Measurements from ENCODE around the gene MLPH. TPM values are rescaled to one million over a fixed set of nuclear protein-coding genes. Genes with fewer than 3 reads are reported as not detected.

Gene MLPH
- total and polyA plus RNA-seq, 7 experiments from 2014 or later: not detected

- no peaks in the 10 kb centered on the region for H3K4me1 Mint-ChIP-seq
- Histone ChIP-seq H3K9me3 (ENCODE audit: control insufficient read depth in 2 of 3, low read length in 3 of 3) (no peaks in the 10 kb centered on the region), H3K4me1 (ENCODE audit: control insufficient read depth in 2 of 2, insufficient read depth in 2 of 2, low read length in 2 of 2) (no peaks in the 10 kb centered on the region), H3K4me3 (ENCODE audit: low read length) (no peak overlapping the region), H3K36me3 (ENCODE audit: control insufficient read depth in 2 of 3, insufficient read depth in 3 of 3, low read length in 3 of 3) (no peaks in the 10 kb centered on the region), H3K27me3 (ENCODE audit: control insufficient read depth in 2 of 2, insufficient read depth in 2 of 2, low read length in 2 of 2) (no peaks in the 10 kb centered on the region), H3K27ac (ENCODE audit: low read depth, low read length) (no peak overlapping the region)
- no peak for DNase-seq
- CTCF ChIA-PET: no interaction called here
- H3K9me3 Mint-ChIP-seq: no peaks in the 10 kb centered on the region
- peaks cover 0 to 11% (median 0%) of the 10 kb centered on the region in 5 donors for H3K27me3 Mint-ChIP-seq
- no peaks in the 10 kb centered on the region for H3K36me3 Mint-ChIP-seq
- no peak for ATAC-seq
- intact Hi-C loops (cut with micrococcal nuclease): no loop called here
- H3K27ac Mint-ChIP-seq: no peak overlapping the region
- POLR2A ChIA-PET: no interaction called here
- no peak overlapping the region for H3K4me3 Mint-ChIP-seq
These were observed 48.5 kb downstream of the MLPH start for GRCh38 chr2:237535385-237536082.

DNA sequence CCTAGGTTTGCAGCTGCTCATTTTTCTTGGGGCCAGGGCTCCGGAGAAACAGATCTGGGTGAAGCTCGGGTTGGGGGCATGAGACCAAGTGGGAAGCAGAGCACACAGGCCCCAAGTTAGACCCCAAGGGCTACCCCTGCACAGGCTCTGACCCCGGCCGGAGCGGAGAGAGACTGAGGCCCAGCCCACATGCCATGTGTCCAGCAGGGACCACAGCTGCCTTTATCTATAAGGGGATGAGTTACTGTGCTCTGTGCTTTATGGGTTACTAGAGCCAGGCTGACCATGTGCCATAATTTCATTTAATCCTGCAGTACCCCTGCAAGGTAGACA is 49.0 kb downstream of the MLPH start:
- Mint-ChIP-seq H3K4me3 (no peak overlapping the region), H3K4me1 (no peaks in the 10 kb centered on the region), H3K27me3 (peaks cover 0 to 11% (median 0%) of the 10 kb centered on the region in 5 donors), H3K9me3 (no peaks in the 10 kb centered on the region), H3K27ac (no peak overlapping the region), H3K36me3 (no peaks in the 10 kb centered on the region)
- no peaks in the 10 kb centered on the region for H3K36me3 ChIP-seq (ENCODE audit: control insufficient read depth in 2 of 3, insufficient read depth in 3 of 3, low read length in 3 of 3)
- no peaks in the 10 kb centered on the region for H3K9me3 ChIP-seq (ENCODE audit: control insufficient read depth in 2 of 3, low read length in 3 of 3)
- H3K27ac ChIP-seq (ENCODE audit: low read depth, low read length): no peak overlapping the region
- ATAC-seq: no peak
- intact Hi-C loops (cut with micrococcal nuclease): no loop called here
- H3K4me3 ChIP-seq (ENCODE audit: low read length): no peak overlapping the region
- no peaks in the 10 kb centered on the region for H3K27me3 ChIP-seq (ENCODE audit: control insufficient read depth in 2 of 2, insufficient read depth in 2 of 2, low read length in 2 of 2)
- no peaks in the 10 kb centered on the region for H3K4me1 ChIP-seq (ENCODE audit: control insufficient read depth in 2 of 2, insufficient read depth in 2 of 2, low read length in 2 of 2)
- CTCF ChIA-PET: no interaction called here
- DNase-seq: no peak
- POLR2A ChIA-PET: no interaction called here

GRCh38 chr2:237536617-237537016 is 49.6 kb downstream of the MLPH start:
- ChIA-PET CTCF (no interaction called here), POLR2A (no interaction called here)
- no peaks in the 10 kb centered on the region for H3K4me1 ChIP-seq (ENCODE audit: control insufficient read depth in 2 of 2, insufficient read depth in 2 of 2, low read length in 2 of 2)
- H3K27me3 Mint-ChIP-seq: peaks cover 0 to 11% (median 0%) of the 10 kb centered on the region in 5 donors
- H3K36me3 ChIP-seq (ENCODE audit: control insufficient read depth in 2 of 3, insufficient read depth in 3 of 3, low read length in 3 of 3): no peaks in the 10 kb centered on the region
- no peak overlapping the region for H3K27ac Mint-ChIP-seq
- intact Hi-C loops (cut with micrococcal nuclease): no loop called here
- no peak overlapping the region for H3K4me3 ChIP-seq (ENCODE audit: low read length)
- H3K9me3 ChIP-seq (ENCODE audit: control insufficient read depth in 2 of 3, low read length in 3 of 3): no peaks in the 10 kb centered on the region
- H3K4me3 Mint-ChIP-seq: no peak overlapping the region
- DNase-seq (no peak), ATAC-seq (no peak)
- H3K9me3 Mint-ChIP-seq: no peaks in the 10 kb centered on the region
- H3K36me3 Mint-ChIP-seq: no peaks in the 10 kb centered on the region
- no peak overlapping the region for H3K27ac ChIP-seq (ENCODE audit: low read depth, low read length)
- no peaks in the 10 kb centered on the region for H3K4me1 Mint-ChIP-seq
- no peaks in the 10 kb centered on the region for H3K27me3 ChIP-seq (ENCODE audit: control insufficient read depth in 2 of 2, insufficient read depth in 2 of 2, low read length in 2 of 2)

DNA sequence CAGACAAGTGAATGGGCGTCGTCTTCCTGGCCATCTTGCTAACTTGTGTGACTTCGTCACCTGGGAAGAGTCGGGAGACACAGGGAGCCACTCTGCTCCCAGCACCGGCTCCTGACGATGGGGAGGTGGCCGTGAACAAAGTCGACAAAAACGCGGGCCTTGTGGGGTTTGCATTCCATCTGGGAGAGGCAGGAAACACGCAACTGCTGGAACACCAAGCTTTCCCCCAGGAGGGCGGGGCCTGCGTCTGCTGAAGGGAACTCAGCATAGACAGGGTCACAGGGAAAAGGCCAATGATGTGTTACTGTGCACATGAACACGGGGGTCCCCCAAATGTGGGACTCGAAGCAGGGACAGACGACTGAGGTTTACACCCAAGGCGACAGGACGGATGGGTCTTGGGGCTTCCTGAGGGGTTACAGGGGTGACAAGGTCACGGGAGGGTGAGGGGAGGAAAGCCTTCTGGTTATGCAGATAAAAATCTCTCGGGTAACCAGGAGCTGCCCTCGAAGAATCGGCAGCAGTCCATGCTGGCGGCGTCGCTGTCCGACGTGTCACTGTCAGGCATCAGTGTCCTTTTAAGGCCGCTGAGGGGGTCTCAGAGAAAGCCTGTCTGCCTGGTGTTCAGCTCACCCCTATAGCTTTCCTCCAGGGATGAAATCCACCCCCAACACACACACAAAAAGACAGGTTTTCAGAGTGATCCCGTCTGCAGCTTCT is 51.1 kb downstream of the MLPH start:
- Mint-ChIP-seq H3K4me1 (no peaks in the 10 kb centered on the region), H3K36me3 (no peaks in the 10 kb centered on the region), H3K27ac (no peak overlapping the region), H3K4me3 (no peak overlapping the region), H3K27me3 (peaks cover 0 to 11% (median 0%) of the 10 kb centered on the region in 5 donors), H3K9me3 (no peaks in the 10 kb centered on the region)
- Histone ChIP-seq H3K4me3 (ENCODE audit: low read length) (no peak overlapping the region), H3K4me1 (ENCODE audit: control insufficient read depth in 2 of 2, insufficient read depth in 2 of 2, low read length in 2 of 2) (no peaks in the 10 kb centered on the region), H3K27ac (ENCODE audit: low read depth, low read length) (no peak overlapping the region), H3K27me3 (ENCODE audit: control insufficient read depth in 2 of 2, insufficient read depth in 2 of 2, low read length in 2 of 2) (no peaks in the 10 kb centered on the region), H3K9me3 (ENCODE audit: control insufficient read depth in 2 of 3, low read length in 3 of 3) (no peaks in the 10 kb centered on the region), H3K36me3 (ENCODE audit: control insufficient read depth in 2 of 3, insufficient read depth in 3 of 3, low read length in 3 of 3) (no peaks in the 10 kb centered on the region)
- ChIA-PET POLR2A (no interaction called here), CTCF (no interaction called here)
- ATAC-seq (no peak), DNase-seq (no peak)
- intact Hi-C loops (cut with micrococcal nuclease): no loop called here

DNA sequence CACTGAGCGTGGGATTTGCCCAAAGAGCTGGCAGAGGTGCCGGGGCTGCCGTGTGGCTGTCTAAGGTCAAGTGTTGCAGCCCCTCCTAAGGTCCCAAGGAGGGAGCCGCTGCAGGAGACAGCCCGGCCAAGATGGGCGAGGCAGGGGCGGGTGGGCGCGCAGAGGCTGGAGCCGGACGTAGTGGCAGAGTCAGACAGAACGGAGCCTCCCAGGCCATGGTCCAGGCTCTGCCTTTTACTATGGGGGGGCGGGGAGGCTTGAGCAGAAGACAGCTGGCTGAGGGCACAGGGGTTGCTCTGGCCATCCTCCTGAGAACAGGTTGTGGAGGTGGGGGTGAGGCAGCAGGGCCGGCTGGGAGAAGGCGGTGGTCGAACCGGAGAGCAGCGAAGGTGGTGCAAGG is 51.9 kb downstream of the MLPH start:
- DNase-seq (no peak), ATAC-seq (no peak)
- H3K27me3 Mint-ChIP-seq: peaks cover 0 to 11% (median 0%) of the 10 kb centered on the region in 5 donors
- no peaks in the 10 kb centered on the region for H3K9me3 Mint-ChIP-seq
- no peaks in the 10 kb centered on the region for H3K27me3 ChIP-seq (ENCODE audit: control insufficient read depth in 2 of 2, insufficient read depth in 2 of 2, low read length in 2 of 2)
- H3K4me1 ChIP-seq (ENCODE audit: control insufficient read depth in 2 of 2, insufficient read depth in 2 of 2, low read length in 2 of 2): no peaks in the 10 kb centered on the region
- no peaks in the 10 kb centered on the region for H3K9me3 ChIP-seq (ENCODE audit: control insufficient read depth in 2 of 3, low read length in 3 of 3)
- H3K36me3 ChIP-seq (ENCODE audit: control insufficient read depth in 2 of 3, insufficient read depth in 3 of 3, low read length in 3 of 3): no peaks in the 10 kb centered on the region
- H3K4me3 Mint-ChIP-seq: no peak overlapping the region
- no peak overlapping the region for H3K27ac Mint-ChIP-seq
- no peak overlapping the region for H3K4me3 ChIP-seq (ENCODE audit: low read length)
- ChIA-PET POLR2A (no interaction called here), CTCF (no interaction called here)
- no peaks in the 10 kb centered on the region for H3K36me3 Mint-ChIP-seq
- H3K27ac ChIP-seq (ENCODE audit: low read depth, low read length): no peak overlapping the region
- intact Hi-C loops (cut with micrococcal nuclease): no loop called here
- no peaks in the 10 kb centered on the region for H3K4me1 Mint-ChIP-seq

DNA sequence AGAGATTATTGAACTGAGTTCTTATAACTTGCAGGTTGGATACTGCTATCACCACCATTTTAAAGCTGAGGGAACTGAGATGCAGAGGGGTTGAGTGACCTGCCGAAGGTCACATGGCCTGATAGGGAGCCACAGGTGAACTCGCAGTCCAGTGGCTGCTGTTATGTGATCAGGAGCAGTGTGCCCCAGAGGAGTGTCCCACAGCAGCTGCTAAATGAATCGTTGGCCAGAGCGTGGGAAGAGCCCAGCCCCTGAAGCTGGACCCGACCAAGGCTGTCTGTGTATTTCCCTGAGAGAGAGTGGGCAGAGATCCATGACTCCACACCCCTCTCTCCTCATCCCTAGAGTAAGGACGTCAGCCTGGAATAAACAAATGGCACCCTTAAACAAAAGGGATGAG is 52.6 kb downstream of the MLPH start:
- H3K27me3 ChIP-seq (ENCODE audit: control insufficient read depth in 2 of 2, insufficient read depth in 2 of 2, low read length in 2 of 2): no peaks in the 10 kb centered on the region
- ATAC-seq: no peak
- CTCF ChIA-PET: interaction anchor here (1.2 kb wide), 1 partner anchor 11 kb away, joined by 3 read pairs; no protein-coding TSS in a partner anchor

DNA sequence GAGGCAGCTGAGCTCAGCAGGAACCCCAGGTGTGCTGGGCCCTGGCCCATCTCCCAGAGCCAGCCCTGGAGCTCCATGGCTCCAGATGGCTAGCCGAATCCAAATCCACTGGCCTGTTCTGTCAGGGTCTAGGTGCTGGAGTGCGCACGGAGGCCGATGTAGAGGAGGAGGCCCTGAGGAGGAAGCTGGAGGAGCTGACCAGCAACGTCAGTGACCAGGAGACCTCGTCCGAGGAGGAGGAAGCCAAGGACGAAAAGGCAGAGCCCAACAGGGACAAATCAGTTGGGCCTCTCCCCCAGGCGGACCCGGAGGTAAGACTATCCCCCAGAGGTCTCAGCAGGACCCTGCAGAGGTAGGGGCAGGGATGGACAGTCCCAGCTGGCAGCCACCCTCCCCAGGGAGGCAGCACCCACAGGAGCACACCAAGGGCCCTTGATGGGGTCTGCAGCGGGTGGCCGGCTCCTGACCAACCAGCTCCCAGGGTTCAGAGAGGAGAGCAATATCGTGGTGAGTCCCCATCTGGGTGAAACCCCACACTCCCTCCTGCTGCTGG is 53.2 kb downstream of the MLPH start:
- no peak overlapping the region for H3K4me3 Mint-ChIP-seq
- intact Hi-C loops (cut with micrococcal nuclease): no loop called here
- no peak overlapping the region for H3K27ac Mint-ChIP-seq
- Histone ChIP-seq H3K4me1 (ENCODE audit: control insufficient read depth in 2 of 2, insufficient read depth in 2 of 2, low read length in 2 of 2) (no peaks in the 10 kb centered on the region), H3K27me3 (ENCODE audit: control insufficient read depth in 2 of 2, insufficient read depth in 2 of 2, low read length in 2 of 2) (no peaks in the 10 kb centered on the region), H3K27ac (ENCODE audit: low read depth, low read length) (no peak overlapping the region), H3K9me3 (ENCODE audit: control insufficient read depth in 2 of 3, low read length in 3 of 3) (no peaks in the 10 kb centered on the region), H3K4me3 (ENCODE audit: low read length) (no peak overlapping the region), H3K36me3 (ENCODE audit: control insufficient read depth in 2 of 3, insufficient read depth in 3 of 3, low read length in 3 of 3) (no peaks in the 10 kb centered on the region)
- H3K27me3 Mint-ChIP-seq: peaks cover 0 to 11% (median 0%) of the 10 kb centered on the region in 5 donors
- POLR2A ChIA-PET: no interaction called here
- CTCF ChIA-PET: interaction anchor here (1.2 kb wide), 1 partner anchor 12 kb away, joined by 3 read pairs; no protein-coding TSS in a partner anchor
- ATAC-seq (no peak), DNase-seq (no peak)
- H3K36me3 Mint-ChIP-seq: no peaks in the 10 kb centered on the region
- H3K4me1 Mint-ChIP-seq: no peaks in the 10 kb centered on the region
- no peaks in the 10 kb centered on the region for H3K9me3 Mint-ChIP-seq

More for the DNA sequence above, 52.6 kb downstream of the MLPH start:
- Mint-ChIP-seq H3K4me3 (no peak overlapping the region), H3K9me3 (no peaks in the 10 kb centered on the region), H3K4me1 (no peaks in the 10 kb centered on the region), H3K36me3 (no peaks in the 10 kb centered on the region), H3K27ac (no peak overlapping the region), H3K27me3 (peaks cover 0 to 11% (median 0%) of the 10 kb centered on the region in 5 donors)
- POLR2A ChIA-PET: no interaction called here
- H3K36me3 ChIP-seq (ENCODE audit: control insufficient read depth in 2 of 3, insufficient read depth in 3 of 3, low read length in 3 of 3): no peaks in the 10 kb centered on the region
- H3K27ac ChIP-seq (ENCODE audit: low read depth, low read length): no peak overlapping the region
- DNase-seq: no peak
- intact Hi-C loops (cut with micrococcal nuclease): no loop called here
- H3K4me1 ChIP-seq (ENCODE audit: control insufficient read depth in 2 of 2, insufficient read depth in 2 of 2, low read length in 2 of 2): no peaks in the 10 kb centered on the region
- H3K4me3 ChIP-seq (ENCODE audit: low read length): no peak overlapping the region
- no peaks in the 10 kb centered on the region for H3K9me3 ChIP-seq (ENCODE audit: control insufficient read depth in 2 of 3, low read length in 3 of 3)
